Raji (cell line): ENCODE results near the gene COL15A1.

Experiments used
- POLR2A ChIP-seq: IDR thresholded peaks from 2 replicates; pipeline ENCODE4 v1.6.1; 2011; ENCODE audit warnings: low read depth, low read length, control low read depth; ENCODE audit not compliant: insufficient read depth

Gene COL15A1

DNA sequence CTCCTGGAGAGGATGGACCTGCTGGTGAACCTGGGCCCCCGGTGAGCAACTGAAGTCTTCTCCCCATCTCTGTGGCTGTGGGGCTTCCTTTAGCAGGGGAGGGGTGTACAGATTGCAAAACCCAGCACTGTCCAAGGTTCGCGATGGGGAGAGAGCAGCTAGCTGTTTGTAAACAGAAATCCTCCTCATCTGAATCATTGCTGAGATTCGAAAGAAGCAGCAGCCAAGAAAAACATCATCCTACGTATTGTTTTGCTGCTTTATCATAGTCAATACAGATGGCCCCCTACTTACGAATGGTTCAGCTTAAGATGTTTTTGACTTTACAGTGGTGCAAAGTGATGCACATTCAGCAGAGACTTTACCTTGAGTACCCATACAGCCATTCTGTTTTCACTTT lies 81.3 kb downstream of the COL15A1 start:
- no peak for TF ChIP-seq POLR2A

DNA sequence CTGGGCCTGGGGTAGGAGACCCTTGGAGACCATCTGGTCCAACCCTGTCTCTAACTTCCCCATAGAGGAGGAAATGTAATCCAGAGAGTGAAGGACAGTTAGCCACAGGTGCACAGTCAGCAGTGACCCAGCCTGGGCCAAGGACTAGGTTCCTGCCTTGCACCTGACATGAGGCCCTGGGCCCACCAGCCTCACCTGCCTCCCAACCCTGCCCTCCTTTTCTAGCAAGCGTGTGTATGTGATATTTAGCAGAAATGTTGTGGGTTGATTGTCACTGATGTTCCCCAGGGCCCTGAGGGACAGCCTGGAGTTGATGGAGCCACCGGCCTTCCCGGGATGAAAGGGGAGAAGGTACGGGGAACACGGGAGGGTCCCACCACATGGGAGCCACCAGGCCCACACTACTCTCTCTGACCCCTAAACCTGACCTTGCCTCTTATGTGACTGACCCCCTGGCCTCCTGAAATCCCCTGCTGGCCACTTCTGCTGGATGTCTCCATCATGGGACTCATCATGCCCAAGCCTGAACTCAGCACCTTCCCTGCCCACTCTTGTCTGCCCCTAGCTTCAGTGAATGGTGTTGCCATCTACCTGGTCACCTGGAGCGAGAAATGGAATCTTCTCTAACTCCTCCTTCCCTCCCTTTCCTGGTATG lies 82.0 kb downstream of the COL15A1 start:
- no peak for TF ChIP-seq POLR2A

DNA sequence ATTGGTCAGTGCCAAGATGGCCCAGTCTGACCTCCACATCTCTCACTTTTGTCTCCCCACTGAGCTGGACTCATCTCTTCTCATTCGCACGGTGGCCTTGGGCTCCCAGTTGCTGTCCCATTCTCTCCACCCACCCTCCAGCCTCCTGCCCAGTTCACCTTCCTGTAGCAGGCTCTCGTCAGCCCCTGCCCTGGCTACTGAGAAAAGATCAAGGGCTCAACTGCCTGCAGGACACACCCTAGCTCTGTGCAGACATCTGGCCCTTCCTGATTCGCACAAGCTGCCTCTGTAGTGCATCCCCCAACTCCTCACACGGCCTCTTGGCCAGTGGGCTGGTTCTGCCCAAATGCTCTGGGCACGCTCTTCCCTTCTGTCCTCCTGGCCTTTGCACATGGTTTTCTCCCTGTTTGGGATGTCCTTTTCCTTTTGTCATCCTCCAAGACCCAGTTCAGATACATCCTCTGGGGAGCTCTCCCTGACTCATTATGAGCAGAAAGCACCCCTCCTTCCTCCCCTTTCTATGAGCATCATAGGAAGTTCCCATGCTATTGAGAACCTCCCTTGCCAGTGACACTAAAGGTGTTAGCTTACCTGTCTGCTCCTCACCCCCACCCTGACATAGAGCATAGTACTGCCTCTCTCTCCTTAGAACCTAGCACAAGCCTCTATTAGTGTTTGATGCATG lies 82.7 kb downstream of the COL15A1 start:
- TF ChIP-seq POLR2A = no peak

DNA sequence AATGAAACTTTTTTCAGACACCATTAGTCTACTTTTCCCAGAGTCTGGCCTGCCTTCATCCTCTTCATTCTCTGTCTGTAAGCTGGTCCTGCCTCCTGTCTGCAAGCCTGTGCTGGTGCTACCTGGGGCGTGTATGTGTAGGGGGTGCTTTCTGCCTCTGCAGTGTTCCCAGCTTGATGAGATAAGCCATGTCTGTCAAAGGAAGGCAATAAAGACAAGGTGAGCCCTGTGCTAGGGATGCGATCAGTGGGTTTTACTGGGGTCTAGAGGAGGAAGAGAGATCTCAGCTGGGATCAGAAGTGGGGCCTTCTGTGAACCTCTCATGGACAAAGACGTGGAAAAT lies 83.2 kb downstream of the COL15A1 start:
- no peak for TF ChIP-seq POLR2A

DNA sequence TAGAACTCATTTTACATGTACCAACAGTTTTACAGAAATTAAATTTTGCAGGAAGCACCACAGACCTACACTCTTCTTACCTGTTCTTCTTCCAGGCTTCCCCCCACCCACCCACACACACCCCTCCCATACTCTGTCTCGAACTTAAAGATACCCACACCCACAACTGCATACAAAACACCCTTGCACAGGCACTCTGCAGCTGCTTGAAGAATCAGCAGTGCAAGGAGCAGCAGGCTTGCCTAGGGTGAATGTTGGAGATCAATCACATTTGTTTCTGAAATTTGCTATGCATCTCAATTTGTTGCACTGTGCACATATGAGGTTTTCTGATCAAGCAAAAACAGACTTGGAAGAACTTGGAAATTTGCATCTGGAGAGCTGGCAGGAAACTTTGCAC lies 83.7 kb downstream of the COL15A1 start:
- TF ChIP-seq POLR2A = no peak

DNA sequence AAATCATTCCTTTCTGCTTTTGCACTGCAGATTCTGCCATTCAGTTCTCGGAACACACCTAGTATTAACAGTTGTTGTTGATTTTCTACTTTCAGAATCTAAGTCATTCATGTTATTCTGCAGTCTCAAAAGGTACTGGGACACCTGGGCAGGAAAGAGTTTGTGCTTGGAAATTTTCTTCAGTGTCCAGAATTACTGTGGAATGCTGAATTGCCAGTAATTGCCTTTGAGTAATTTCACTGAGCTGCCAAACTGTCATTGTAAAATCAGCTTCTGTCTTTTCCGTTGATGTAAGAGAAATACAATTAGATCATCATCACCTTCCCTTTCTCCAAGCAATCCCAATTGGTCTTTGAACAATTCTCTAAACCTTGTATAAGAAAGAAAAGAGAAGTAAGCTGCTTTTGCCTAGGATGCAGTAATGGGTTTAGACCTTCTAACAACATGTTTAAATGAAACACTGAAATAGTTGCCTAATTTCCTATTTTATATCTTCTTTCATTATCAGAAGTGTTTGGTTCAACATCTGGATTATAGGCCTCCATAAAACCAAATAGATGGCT lies 85.5 kb downstream of the COL15A1 start:
- TF ChIP-seq POLR2A = no peak

DNA sequence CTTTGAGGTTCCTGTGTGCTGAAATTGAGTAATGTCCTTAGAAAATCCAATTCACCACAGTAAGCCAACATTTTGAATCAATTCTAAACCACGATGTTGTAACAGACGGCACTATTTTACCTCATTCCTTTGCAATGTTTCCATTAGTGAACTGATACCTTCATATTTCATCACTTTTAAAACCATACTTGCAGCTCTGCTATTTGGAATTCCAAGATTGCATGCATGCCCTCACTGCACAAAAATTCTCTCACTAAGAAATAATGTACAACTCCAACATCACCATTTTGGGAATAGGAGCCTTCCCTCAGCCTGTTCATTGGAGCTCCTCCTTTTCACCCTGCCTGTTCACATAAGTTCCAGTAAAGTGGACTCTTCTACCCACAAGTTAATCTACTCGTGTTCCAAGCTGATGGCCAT lies 86.4 kb downstream of the COL15A1 start:
- no peak for TF ChIP-seq POLR2A

DNA sequence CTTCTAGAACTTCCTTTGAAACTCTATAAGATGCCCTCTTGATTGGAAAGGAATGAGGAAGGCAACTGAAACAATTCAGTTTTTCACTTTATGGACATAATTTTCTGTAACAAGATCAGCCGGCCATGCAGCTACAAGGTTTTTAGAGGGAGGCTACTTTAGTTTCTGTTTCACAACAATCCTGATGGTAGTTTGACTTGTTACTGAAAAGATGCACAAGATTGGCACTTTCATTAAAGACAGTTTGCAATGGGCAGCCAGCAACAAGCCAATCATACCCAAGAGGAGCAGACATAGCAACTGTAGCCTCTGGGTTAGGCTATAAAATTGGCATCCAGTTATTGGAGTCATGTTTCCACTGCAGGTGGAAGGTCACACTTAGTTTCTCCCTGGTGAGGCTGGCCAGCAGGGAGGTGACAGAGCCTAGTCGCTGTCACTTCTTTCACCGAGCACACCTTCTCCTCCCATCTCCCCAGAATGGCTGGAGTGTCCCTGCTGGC lies 87.0 kb downstream of the COL15A1 start:
- no peak for TF ChIP-seq POLR2A

DNA sequence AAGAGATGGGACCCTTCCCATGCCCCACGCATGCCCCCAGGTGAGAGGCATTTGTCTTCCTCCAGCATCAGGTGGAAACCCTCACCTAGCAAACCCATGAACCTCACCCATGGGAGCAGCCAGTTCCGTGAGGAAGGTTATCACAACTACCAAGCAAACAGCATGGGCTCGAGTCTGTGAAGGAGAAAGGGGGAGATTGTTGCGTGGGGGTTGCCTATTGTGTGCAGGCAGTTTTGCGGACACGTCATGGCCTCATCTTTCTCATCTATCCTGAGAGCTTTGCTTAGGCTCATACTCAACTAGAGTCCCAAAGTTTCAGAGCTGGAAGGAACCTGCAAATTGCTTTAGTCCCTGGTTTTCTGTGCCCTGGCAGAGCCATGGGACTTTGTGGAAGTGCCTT lies 87.6 kb downstream of the COL15A1 start:
- no peak for TF ChIP-seq POLR2A

DNA sequence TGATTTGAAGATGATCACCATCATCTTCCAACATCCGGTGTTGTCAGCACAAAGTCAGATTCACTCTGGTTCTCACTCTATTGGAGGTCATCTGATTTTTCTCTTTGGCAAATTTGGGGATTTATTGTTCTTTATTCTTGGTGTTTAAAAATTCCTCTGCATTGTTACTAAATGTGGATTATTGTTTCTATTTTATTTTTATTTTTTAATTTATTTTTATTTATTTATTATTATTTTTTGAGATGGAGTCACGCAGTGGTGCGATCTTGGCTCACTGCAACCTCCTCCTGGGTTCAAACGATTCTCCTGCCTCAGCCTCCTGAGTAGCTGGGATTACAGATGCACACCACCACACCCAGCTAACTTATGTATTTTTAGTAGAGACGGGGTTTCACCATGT lies 88.3 kb downstream of the COL15A1 start:
- no peak for TF ChIP-seq POLR2A

DNA sequence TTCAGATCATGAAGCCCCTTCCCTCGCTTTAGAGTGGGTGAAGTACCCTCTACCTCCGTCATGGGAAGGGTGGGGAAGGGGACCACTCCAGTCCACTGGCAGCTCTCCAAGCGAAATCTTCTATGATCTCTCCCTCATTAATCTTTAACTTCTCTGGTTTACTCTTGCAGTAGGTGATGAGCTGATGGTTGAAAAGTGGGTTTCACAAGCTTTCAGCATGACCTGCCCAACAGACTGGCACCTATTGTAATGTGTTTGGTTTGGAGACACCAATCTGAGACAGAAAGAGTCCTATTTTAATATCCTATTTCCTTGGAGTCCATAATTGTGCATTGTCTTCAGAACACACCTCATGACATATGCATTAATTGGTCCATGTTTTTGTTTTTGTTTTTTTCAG lies 90.4 kb downstream of the COL15A1 start:
- no peak for TF ChIP-seq POLR2A

DNA sequence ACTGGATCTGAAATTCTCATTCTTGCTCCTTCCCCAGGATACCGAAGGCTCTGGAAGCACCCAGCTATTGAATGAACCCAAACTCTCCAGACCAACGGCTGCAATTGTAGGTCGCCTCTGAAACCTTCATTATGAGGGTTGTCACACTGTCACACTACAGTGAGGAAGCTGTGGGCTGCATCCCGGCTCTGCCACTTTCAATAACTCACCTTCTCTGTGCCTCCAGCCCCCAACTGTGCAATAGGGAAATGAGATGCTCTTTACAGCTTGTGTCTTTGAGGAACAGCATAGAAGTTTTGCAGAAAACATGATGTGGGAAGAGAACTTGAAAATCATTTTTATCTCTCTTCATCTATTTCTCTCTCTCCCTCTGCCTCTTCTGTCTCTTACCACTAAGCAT lies 91.6 kb downstream of the COL15A1 start:
- no peak for TF ChIP-seq POLR2A

DNA sequence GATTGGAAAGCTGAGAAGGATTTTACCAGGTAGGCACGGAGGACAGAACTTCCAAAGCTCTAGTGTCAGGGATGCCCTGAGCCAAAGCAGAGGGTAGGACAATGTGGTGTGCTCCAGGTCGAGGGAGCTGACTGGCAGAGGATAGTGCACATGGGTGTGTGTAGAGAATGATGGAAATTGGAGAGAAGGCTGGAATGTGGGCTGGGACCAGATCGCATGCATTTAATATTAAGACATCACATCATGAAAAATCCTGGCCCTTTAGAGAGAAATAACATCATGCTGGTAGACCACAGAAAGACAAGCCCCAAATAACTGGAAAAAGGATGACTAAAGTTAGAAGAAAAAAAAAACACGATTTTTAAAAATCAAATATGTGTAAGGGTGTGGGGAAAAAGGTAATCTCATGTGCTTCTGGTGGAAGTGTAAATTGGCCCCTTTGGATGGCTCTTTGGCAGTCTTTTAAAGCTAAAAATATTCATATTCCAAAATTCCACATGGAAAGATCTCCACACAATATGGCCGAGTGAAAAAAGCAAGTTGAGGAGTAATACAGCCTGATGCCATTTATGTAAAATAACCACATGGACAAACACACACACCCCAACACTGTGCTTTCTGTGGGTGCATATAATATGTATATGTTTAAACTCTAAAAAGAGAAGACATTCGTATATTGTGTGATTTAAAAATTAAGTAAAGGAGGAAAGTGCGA lies 94.2 kb downstream of the COL15A1 start:
- no peak for TF ChIP-seq POLR2A

DNA sequence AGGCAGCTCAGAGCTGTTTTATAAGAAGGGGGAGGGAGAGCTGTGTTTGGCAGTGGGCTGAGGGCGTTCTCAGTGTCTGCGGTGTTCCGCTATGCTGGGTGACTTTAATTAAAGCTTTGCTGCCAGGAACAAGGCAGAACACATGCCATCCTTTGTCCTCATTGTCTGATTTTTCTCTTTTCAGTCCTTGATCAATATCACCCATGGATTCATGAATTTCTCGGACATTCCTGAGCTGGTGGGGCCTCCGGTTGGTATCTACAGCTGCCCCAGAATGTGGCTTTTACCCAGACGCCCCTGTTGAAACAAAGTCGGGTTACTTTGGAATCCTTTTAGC lies 94.7 kb downstream of the COL15A1 start:
- no peak for TF ChIP-seq POLR2A

DNA sequence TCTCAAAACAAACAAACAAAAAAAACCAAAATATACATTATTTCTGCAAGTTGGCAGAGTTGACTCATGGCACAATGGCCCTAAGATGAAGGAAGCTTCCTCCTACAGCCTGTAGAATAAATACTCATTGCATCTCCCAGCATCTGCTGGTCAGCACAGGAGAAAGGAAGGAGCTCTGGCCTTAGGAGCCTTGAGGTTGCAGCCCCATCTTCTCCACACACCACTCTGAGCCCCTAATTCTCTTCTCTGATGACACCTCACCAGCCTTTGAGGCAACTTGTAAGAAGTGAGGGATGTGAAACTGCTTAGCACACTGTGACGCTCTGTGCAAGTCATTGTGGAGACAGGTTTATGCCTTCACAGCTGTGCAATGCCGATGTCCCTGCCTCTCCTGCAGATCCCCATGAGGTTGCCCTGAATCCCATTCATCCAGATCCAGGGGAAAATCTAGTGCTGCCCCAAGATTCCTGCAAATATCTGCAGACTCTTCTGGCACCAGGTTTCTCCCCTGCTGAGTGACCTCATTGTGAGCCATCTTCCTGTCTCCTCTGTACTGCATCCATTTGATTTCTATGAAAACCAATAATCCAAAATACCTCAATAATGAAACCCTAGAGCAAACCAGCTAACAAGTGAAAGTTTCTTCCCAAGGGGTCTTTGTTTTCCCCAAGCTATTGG lies 95.9 kb downstream of the COL15A1 start:
- TF ChIP-seq POLR2A = no peak

DNA sequence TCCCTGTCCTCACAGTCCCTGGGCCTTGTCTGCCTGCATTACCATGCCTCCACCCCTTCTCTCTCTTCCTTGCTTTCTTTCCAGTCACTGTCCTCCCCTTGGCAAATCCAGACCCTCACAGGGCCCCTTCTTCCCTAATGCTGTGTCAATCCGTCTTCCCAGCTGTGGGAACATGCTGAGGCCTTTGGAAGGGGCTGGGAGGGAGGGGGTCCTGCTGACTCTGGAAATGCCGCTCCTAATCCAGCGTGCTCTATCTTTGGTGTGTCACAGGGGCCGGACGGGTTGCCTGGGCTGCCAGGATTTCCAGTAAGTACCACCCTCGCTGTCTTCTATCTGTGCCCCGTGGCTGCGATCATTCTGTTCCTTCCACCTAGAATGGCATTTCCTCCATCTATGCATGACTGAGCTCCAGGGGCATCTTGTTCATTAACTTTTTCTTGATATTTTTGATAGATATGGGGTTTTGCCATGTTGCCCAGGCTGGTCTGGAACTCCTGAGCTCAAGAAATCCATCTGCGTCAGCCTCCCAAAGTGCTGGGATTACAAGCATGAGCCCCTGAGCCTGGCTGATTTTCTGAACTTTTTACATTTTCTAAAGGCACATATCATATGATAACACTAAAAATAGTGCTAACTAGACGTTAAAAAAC lies 96.7 kb downstream of the COL15A1 start:
- TF ChIP-seq POLR2A = no peak
